Stimulated activated CD8-positive, alpha-beta memory T cell treated with anti-CD3 and anti-CD28 coated beads, Interleukin-4, amount 100 ng/mL, for 24 hours (primary cell): ENCODE data around the gene TALDO1.
"Not testable (repeated sequence)": the region's sequence is repeated elsewhere in the genome, so short reads cannot be mapped to it uniquely, and the experiment has no call there.

Experiments
- DNase-seq: peaks from one replicate; pipeline ENCODE4 v3.0.0-alpha.2; 2020; ENCODE audit warnings: low read depth

TALDO1 gene

GRCh38 chr11:737366-737765 is 9.9 kb upstream of the TALDO1 start:
- DNase-seq, result no peak

DNA sequence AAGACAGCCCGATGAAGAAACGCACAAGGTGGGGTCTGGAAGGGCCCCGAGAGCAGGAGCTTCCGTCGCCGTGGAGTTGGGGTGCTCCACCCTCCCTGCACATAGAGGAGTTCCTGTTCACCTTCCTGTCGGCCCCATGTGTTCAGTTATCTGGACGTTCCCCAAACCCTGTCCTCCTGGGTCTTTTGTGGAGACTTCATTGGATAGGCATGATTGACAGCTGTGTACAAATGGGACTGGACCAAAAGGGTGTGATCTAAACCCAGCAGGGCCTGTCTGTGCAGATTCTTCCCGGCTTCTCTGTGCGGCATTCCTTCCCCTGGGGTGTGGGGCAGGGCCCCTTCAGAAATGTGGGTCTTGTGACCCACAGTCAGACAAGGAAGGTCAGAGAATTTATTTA is 9.4 kb upstream of the TALDO1 start:
- not testable (repeated sequence) for DNase-seq

DNA sequence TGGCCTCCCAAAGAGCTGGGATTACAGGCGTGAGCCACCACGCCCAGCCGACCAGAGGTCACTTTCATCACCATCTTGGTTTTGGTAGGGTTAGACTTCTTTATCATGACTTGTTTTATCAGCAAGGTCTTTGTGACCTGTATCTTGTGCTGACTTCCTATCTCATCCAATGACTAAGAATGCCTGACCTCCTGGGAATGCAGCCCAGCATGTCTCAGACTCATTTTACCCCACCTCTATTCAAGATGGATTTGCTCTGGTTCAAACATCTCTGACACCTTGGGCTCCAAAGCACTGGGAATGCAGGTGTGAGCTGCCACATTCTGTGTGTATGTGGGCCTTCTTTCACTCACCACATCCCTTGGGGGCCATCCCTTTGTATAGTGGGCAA is 5.1 kb upstream of the TALDO1 start:
- DNase-seq, result no peak

DNA sequence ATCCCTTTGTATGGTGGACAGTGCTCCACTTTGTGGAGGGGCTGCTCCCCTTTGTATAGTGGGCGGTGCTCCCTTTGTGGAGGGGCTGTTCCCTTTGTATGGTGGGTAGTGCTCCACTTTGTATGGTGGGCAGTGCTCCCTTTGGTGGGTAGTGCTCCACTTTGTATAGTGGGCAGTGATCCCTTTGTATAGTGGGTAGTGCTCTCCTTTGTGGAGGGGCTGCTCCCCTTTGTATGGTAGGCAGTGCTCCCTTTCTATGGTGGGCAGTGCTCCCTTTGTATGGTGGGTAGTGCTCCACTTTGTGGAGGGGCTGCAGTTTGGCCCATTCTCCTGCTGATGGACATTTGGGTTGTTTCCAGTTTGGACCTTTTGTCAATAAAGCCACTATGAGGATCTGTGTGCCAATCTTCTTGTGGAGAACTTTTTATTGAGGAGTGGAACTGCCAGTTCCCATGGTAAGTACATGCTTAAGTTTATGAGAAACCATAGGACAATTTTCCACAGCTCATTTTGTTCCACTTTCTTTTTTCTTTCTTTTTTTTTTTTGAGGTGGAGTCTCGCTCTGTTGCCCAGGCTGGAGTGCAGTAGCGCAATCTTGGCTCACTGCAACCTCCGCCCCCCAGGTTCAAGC is 4.6 kb upstream of the TALDO1 start:
- no peak for DNase-seq

DNA sequence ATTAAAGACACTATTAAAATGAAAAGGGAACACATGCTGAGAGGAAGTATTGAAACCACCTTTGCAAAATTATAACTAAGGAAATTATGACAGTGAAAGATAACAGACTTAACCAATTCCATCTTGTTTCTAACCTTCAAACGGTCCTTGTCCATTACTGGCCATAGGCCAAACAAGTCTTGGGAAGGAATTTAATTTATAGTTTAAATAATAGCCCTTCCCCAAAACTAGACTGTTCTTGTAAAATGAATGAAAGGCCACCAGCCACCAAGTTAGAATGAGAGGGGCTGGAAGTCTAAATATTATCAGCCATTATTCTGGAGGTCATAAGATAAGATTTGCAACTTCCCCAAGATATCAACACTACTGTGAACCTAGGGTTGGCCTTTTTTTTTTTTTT is 1.8 kb upstream of the TALDO1 start:
- no peak for DNase-seq

DNA sequence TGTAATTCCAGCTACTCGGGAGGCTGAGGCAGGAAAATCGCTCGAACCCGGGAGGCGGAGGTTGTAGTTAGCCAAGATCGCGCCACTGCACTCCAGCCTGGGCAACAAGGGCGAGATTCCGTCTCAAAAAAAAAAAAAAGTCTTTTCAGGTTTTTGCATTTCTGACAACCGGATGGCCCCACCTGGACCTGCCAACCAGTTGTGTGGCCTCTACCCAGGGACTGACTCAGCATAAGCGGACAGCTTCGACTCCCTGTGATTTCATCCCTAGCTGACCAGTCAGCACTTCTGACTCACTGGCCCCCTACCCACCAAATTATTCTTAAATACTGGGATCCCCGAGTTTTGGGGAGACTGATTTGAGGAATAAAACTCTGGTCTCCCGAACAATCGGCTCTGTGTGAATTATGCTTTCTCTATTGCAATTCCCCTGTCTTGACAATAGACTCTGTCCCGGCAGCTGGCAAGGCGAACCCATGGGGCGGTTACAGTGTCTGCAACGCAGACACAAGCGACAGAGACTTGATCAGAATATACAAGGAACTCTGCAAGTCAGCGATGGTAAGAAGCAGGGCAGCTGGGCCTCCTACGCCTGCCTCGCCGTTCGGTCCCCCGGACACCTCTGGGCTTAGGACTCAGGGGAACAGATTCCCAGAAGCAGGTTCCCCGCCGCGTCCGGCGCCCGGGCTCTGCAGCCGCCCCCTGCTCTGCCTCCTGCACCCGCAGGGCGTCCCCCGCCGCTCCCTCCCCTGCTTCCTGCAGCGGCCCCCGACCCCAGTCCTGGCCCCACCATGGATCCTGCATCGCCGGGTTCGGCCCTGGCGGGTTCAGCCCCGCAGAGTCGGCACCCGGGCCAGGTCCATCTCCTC is 741 bp upstream of the TALDO1 start:
- no peak for DNase-seq

- DNase-seq, result no peak
Observed at GRCh38 chr11:748007-748359, 719 bp downstream of the TALDO1 start.

DNA sequence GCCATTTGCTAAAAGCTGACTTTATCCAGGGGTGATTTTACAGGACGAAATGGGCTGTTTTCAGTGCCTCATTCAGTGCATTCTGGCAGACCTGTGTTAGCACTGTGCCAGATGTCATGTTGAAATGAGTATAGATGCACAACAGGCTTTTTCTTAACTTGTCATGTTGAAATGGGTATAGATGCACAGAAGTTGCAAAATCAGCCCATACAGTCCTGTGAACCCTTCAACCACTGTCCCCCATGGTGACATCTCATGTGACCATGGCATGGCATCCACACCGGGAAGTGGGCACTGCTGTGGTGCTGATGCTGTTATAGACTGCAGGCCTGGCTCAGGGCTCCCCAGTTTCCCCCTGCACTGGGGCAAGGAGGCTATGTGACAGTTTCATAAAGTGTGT is 2.5 kb downstream of the TALDO1 start:
- no peak for DNase-seq

- DNase-seq, result no peak
Observed at GRCh38 chr11:760236-760635, 13.0 kb downstream of the TALDO1 start.

DNA sequence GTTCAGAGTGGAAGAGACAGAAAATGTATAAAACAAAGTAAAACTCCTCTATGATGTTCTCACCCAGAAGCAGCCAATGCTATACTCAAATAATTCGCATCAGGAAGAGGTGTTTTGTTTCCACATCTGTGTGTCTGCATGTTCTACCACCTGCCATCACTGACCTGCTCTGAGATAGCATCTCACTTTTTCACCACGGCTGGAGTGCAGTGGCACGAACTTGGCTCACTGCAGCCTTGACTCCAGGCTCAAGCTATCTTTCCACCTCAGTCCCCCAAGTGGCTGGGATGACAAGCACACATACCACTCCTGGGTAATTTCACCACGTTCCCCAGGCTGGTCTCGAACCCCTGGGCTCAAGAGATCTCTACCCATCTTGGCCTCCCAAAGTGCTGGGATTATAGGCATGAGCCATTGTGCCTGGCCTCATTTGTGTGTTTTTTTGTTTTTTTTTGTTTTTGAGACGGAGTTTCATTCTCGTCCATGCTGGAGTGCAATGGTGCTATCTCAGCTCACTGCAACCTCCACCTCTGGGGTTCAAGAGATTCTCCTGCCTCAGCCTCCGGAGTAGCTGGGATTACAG is 14.4 kb downstream of the TALDO1 start:
- no peak for DNase-seq

DNA sequence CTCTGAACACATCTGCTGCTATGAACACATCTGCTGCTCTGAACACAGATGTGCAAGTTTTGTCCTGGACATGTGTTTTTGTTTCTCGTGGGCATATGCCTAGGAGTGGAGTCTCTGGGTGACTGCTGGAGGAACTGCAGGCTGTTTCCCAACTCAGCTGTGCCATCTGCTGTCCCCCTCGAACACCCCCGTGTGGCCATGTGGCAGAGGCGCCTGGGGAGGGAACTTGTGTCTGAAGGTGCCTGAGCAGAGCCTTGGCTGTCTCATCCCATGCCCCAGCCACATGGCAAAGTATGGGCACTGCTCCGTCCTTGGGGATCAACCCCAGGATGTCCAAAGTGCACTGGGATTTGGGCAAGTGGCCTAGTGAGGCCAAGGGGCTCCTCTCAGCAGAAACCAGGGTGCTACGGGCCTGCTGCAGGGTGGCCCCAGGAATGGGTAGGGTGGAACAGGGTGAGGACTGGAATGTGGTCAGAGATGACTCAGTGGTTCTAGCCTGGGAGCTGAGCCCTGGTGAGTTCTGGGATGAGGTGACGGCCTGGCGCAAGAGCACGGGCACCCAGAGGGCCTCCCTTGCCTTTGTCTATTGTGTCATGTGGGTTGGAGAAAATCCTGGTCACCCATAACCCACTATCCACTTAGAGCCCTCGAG is 15.3 kb downstream of the TALDO1 start:
- no peak for DNase-seq

GRCh38 chr11:763073-763463 is 15.8 kb downstream of the TALDO1 start:
- no peak for DNase-seq

- no peak for DNase-seq
Observed at GRCh38 chr11:763549-764321, 16.5 kb downstream of the TALDO1 start.

DNA sequence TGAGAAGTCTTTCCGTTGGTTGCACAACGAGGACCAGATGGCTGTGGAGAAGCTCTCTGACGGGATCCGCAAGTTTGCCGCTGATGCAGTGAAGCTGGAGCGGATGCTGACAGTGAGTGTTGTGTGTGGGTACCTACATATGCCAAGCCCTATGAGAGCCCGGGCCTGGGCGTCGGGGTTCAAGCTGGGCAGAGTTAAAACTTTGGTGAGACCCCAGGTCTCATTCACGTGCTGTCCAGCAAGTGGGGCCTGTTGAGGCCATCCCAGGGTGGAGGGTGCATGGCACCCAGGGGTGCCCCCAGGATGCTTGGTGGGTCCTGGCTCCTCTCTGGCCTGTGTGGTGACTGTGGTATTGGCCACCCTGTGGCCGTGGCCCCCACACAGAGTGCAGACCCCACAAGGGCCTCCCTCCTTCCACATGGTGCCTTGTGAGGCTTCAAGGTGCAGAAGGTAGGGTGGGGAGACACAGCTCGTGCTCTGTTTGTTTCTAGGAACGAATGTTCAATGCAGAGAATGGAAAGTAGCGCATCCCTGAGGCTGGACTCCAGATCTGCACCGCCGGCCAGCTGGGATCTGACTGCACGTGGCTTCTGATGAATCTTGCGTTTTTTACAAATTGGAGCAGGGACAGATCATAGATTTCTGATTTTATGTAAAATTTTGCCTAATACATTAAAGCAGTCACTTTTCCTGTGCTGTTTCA is 17.2 kb downstream of the TALDO1 start:
- DNase-seq, result no peak

DNA sequence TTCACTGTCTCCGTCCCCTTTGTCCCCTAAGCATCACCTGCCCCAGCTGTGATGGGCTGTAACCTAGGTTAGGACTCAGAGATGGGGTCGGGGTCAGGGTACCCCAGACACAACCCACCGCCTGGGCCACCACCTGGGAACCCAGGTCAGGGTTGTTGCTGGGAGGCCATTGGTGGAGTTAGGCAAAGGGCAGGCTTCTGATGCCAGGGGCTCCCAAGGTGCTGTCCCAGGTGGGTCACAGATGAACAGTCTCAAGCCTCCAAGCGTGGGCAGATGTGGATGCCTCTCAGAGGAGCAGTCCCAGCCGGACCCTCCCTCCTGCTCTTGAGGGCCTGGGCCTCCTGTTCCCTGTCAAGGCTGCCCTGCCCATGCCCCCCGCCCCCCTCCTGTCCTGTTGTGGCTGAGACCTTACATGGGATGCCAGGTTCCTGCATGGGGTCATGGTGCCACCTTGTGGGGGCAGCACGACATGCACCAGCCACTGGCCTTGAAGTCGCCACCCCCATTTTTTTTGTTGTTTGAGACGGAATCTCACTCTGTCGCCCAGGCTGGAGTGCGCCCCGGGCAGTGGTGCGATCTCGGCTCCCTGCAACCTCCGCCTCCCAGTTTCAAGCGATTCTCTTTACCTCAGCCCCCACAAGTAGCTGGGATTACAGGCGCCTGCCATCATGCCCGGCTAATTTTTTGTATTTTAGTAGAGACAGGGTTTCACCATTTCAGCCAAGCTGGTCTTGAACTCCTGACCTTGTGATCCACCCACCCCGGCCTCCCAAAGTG is 17.9 kb downstream of the TALDO1 start:
- peak; percentile 47 for DNase-seq

GRCh38 chr11:765802-766091 is 18.5 kb downstream of the TALDO1 start:
- DNase-seq, result no peak

GRCh38 chr11:766106-766935 is 19.1 kb downstream of the TALDO1 start:
- no peak for DNase-seq

DNA sequence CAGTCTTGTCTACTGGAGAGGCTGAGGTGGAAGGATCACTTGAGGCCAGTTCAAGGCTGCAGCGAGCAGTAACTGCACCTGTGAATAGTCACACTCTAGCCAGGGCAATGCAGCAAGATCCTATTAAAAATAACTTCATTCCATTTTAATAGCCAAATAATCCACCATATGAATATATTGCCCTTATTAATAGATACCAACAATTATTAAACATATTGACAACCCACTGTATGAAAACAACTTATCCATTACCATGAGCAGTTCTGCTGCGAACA is 19.6 kb downstream of the TALDO1 start:
- DNase-seq, result no peak

DNA sequence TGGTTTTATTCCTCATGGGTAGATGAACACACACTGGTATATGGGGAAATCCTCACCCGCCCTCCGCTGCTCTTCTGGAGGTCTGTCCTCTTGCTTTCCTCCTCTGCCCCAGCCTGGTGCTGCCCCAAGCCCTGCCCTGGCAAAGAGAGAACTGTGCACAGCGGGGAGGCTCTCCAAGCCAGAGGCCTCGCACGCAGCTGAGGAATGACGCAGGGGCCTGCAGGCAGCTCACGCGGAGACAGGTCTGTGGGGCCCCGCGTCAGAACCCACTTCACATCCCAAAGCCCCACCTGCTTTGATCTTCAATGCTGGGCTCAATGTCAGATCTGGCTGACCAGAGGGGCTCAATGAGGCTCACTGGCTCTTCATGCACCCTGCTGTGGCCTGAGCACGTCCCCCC is 20.0 kb downstream of the TALDO1 start:
- DNase-seq, result no peak

DNA sequence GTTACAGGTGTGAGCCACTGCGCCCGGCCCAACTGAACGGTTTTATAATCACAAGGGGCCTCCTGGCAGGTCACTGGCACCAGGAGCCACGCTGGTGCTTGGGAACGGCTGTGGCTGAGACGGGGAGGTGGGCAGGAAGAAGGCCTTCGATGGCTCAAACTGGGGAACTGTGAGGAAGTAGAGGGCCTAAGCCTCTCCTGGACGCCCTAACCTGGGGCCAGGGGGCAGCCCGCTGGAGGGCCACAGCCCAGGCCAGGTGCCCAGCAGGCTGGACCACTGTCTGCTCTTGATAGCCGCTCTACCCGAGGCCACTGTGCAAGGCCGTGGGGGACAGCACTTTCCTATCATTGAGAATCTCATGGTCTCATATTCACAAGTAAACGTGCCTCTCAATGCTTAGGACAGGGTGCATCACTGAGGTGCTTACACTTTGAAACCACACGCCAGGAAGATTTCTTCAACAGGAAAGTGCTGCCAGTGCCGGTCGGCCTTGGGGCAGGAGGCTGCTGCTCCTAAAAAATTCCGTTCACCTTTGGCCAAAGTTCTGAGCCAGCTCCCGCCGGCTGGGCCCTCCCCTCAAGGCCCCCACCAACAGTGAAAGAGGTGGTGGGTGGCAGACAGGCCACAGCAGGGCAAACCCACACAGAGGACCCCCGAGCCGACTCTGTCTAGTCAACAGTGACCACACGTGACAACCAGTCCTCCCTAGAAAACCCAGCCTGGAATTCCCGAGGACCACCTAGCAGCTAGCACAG is 22.8 kb downstream of the TALDO1 start:
- no peak for DNase-seq
